Panc1 (cell line): ENCODE measurements around the gene SPOCK1. TPM values are rescaled to one million over a fixed set of nuclear protein-coding genes. Genes with fewer than 3 reads are reported as not detected.

Source experiments
- ATAC-seq: fragments of 200-7000 bp; cut with Tn5 transposase; 2 replicates; pipeline ENCODE4 v1.9.1; 2020; ENCODE audit warnings: mild to moderate bottlenecking, moderate library complexity
- BruUV-seq: library from RNA; stranded (reverse); fragments of 400-500 nt; replicated peaks from 2 replicates; lab custom pipeline; 2021; lab: Mats Ljungman, UMichigan
- CTCF ChIA-PET: fragments of 300-600 bp; sonication (Branson Sonifier 250); formaldehyde crosslinking; loops from one replicate; lab custom pipeline; 2022; ENCODE audit warnings: antibody characterized with exemption; lab: Charles Lee
- POLR2A ChIA-PET: fragments of 300-600 bp; sonication (Branson Sonifier 250); formaldehyde crosslinking; loops from one replicate; lab custom pipeline; 2022; ENCODE audit warnings: antibody characterized with exemption; lab: Charles Lee
- DNase-seq: peaks from one replicate; pipeline ENCODE4 v3.0.0-alpha.2; 2010; ENCODE audit warnings: low read depth, low spot score
- H3K27ac ChIP-seq: 2 replicates; pipeline ENCODE4 v1.5.1; 2011; ENCODE audit warnings: mild to moderate bottlenecking, low read length, inconsistent platforms
- H3K27me3 ChIP-seq: fragments of 200-500 bp; sonication (Bioruptor generic); 2 replicates; pipeline ENCODE4 v1.6.0; 2014; ENCODE audit warnings: low read length, inconsistent platforms; ENCODE audit not compliant: control insufficient read depth, insufficient read depth
- H3K36me3 ChIP-seq: fragments of 200-500 bp; sonication (Bioruptor generic); 2 replicates; pipeline ENCODE4 v1.5.1; 2014; ENCODE audit warnings: inconsistent platforms, mild to moderate bottlenecking, low read length, moderate library complexity; ENCODE audit not compliant: control insufficient read depth, insufficient read depth
- H3K4me1 ChIP-seq: 2 replicates; pipeline ENCODE4 v1.5.1; 2011; ENCODE audit warnings: inconsistent platforms, mild to moderate bottlenecking, low read length, moderate library complexity; ENCODE audit not compliant: control insufficient read depth, insufficient read depth
- H3K4me3 ChIP-seq, 2 experiments: 2 replicates each; pipeline ENCODE4 v1.5.1; 2011 to 2012; ENCODE audit warnings: low read depth in 2 of 2, low read length in 2 of 2, mild to moderate bottlenecking in 2 of 2, inconsistent platforms in 1 of 2, moderate library complexity in 1 of 2
- H3K9me3 ChIP-seq: fragments of 200-500 bp; sonication (Bioruptor generic); 2 replicates; pipeline ENCODE4 v1.5.1; 2014; ENCODE audit warnings: low read depth, mild to moderate bottlenecking, inconsistent platforms, low read length, moderate library complexity; ENCODE audit not compliant: control insufficient read depth, insufficient read depth
- POLR2AphosphoS5 ChIP-seq: IDR thresholded peaks from 2 replicates; pipeline ENCODE4 v1.6.1; 2012; ENCODE audit warnings: mild to moderate bottlenecking, low read depth, low read length, moderate library complexity
- SIN3A ChIP-seq: IDR thresholded peaks from 2 replicates; pipeline ENCODE4 v1.6.1; 2012; ENCODE audit warnings: low read depth, mild to moderate bottlenecking, low read length, moderate library complexity, borderline replicate concordance; ENCODE audit not compliant: insufficient read depth
- TCF7L2 ChIP-seq: IDR thresholded peaks from 2 replicates; pipeline ENCODE4 v1.6.1; 2011; ENCODE audit warnings: mild to moderate bottlenecking, low read depth, low read length, inconsistent platforms
- in situ Hi-C: cut with HindIII; loops from 2 replicates; pipeline ENCODE4 v1.10.0; 2016; ENCODE audit warnings: low sequenced_read_pairs, low pct_unique_long_range_greater_than_20kb
- intact Hi-C: fragments of 100-400 bp; cut with micrococcal nuclease; formaldehyde crosslinking; loops from one replicate; pipeline ENCODE4 v1.10.0; 2022; ENCODE audit not compliant: unreplicated experiment
- total RNA-seq: library from RNA; stranded (reverse); gene quantifications from one replicate; pipeline ENCODE4 v1.2.1, GENCODE V29; 2021; ENCODE audit not compliant: unreplicated experiment
- TF ChIP-seq, protein P1 (sequence below): fragments of 450-650 bp; IDR thresholded peaks from 2 replicates; pipeline ENCODE4 v1.5.1; 2017; ENCODE audit warnings: mild to moderate bottlenecking
- TF ChIP-seq, protein P2 (sequence below), 2 experiments: IDR thresholded peaks; 2 replicates each; pipeline ENCODE4 v1.6.1; 2011 to 2012; ENCODE audit warnings: low read depth in 2 of 2, control low read depth in 1 of 2, low read length in 1 of 2, mild to moderate bottlenecking in 1 of 2, moderate library complexity in 1 of 2; ENCODE audit not compliant: insufficient read depth in 1 of 2

SPOCK1 gene
- total RNA-seq, 1 experiment from 2014 or later = 15.6 TPM

DNA sequence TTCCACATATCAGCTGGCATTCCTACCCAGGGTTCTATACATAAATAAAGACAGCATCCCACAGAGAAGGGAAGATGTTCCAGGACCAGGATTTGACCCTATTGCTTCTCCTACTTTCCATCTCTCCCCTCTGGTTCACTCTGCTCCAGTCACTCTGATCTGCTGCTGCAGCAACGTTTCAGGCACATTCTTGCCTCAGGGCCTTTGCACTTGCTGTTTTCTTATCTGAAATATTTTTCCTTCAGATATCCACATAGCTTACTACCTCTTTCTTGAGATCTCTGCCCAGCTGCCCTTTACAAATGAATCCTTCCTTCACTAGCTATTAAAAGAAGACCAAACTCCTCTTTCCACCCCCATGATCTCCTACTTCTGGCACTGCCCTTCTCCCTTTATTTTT is 204.5 kb downstream of the SPOCK1 start:
- Histone ChIP-seq H3K36me3 (no peaks in the 10 kb centered on the region), H3K4me3 (no peak overlapping the region), H3K27ac (no peak overlapping the region), H3K9me3 (no peaks in the 10 kb centered on the region), H3K27me3 (peaks cover 5% of the 10 kb centered on the region), H3K4me1 (no peaks in the 10 kb centered on the region)
- ATAC-seq (no peak), DNase-seq (no peak)
- ChIA-PET POLR2A (no interaction called here), CTCF (no interaction called here)
- TF ChIP-seq POLR2AphosphoS5 (no peak), TCF7L2 (no peak), SIN3A (no peak)
- TF ChIP-seq, protein P1, sequence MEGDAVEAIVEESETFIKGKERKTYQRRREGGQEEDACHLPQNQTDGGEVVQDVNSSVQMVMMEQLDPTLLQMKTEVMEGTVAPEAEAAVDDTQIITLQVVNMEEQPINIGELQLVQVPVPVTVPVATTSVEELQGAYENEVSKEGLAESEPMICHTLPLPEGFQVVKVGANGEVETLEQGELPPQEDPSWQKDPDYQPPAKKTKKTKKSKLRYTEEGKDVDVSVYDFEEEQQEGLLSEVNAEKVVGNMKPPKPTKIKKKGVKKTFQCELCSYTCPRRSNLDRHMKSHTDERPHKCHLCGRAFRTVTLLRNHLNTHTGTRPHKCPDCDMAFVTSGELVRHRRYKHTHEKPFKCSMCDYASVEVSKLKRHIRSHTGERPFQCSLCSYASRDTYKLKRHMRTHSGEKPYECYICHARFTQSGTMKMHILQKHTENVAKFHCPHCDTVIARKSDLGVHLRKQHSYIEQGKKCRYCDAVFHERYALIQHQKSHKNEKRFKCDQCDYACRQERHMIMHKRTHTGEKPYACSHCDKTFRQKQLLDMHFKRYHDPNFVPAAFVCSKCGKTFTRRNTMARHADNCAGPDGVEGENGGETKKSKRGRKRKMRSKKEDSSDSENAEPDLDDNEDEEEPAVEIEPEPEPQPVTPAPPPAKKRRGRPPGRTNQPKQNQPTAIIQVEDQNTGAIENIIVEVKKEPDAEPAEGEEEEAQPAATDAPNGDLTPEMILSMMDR = no peak
- TF ChIP-seq, protein P2, sequence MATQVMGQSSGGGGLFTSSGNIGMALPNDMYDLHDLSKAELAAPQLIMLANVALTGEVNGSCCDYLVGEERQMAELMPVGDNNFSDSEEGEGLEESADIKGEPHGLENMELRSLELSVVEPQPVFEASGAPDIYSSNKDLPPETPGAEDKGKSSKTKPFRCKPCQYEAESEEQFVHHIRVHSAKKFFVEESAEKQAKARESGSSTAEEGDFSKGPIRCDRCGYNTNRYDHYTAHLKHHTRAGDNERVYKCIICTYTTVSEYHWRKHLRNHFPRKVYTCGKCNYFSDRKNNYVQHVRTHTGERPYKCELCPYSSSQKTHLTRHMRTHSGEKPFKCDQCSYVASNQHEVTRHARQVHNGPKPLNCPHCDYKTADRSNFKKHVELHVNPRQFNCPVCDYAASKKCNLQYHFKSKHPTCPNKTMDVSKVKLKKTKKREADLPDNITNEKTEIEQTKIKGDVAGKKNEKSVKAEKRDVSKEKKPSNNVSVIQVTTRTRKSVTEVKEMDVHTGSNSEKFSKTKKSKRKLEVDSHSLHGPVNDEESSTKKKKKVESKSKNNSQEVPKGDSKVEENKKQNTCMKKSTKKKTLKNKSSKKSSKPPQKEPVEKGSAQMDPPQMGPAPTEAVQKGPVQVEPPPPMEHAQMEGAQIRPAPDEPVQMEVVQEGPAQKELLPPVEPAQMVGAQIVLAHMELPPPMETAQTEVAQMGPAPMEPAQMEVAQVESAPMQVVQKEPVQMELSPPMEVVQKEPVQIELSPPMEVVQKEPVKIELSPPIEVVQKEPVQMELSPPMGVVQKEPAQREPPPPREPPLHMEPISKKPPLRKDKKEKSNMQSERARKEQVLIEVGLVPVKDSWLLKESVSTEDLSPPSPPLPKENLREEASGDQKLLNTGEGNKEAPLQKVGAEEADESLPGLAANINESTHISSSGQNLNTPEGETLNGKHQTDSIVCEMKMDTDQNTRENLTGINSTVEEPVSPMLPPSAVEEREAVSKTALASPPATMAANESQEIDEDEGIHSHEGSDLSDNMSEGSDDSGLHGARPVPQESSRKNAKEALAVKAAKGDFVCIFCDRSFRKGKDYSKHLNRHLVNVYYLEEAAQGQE (IDR thresholded peaks at IDR 0.05; ENCODE audit: insufficient read depth in 1 of 2, low read depth in 2 of 2, low read length in 1 of 2) = no peak
- in situ Hi-C loops = no loop called here
- intact Hi-C loops = loop anchor here (10.0 kb wide), 1 partner anchor 890 kb away; no protein-coding TSS in a partner anchor
- BruUV-seq = no TSS peak

DNA sequence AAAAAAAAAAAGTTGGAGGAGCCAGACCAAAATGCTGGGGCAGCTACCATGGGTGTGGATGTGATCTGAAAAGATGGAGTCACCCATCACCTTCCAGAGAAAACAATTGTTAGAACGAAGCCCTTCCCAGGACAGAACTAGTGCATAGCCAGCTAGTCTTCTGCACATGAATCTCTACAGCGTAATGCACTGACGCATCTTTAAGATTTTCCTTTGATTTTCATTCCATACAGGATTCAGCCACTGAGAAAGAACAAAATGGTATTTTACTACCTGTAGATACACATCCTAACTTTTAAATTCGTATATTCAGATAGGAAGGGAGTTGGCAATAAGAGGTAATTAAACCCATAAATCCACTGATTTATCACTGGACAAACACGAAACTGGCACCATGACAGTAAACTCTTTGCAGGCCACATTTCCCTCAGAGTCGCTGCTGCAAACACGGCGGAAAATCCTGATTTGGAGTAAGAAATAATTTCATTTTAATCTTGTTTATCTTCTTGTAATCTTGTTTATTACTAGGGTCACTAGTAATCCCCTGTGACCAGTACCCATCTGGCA is 206.6 kb downstream of the SPOCK1 start:
- no peak for TF ChIP-seq POLR2AphosphoS5
- no peak for TF ChIP-seq SIN3A
- no peak for TF ChIP-seq TCF7L2
- TF ChIP-seq, protein P2 (IDR thresholded peaks at IDR 0.05; ENCODE audit: insufficient read depth in 1 of 2, low read depth in 2 of 2, low read length in 1 of 2) = no peak
- TF ChIP-seq, protein P1 = no peak
- in situ Hi-C loops = no loop called here

More for the DNA sequence above, 206.6 kb downstream of the SPOCK1 start:
- POLR2A ChIA-PET = no interaction called here
- Histone ChIP-seq H3K9me3 (no peaks in the 10 kb centered on the region), H3K4me3 (no peak overlapping the region), H3K27ac (no peak overlapping the region), H3K36me3 (no peaks in the 10 kb centered on the region), H3K27me3 (no peaks in the 10 kb centered on the region), H3K4me1 (no peaks in the 10 kb centered on the region)
- intact Hi-C loops = loop anchor here (10.0 kb wide), 1 partner anchor 888 kb away; no protein-coding TSS in a partner anchor
- BruUV-seq = no TSS peak
- CTCF ChIA-PET = no interaction called here
- no peak for DNase-seq
- ATAC-seq = no peak
